ENCODE results near the gene DCDC2C.

DCDC2C gene

DNA sequence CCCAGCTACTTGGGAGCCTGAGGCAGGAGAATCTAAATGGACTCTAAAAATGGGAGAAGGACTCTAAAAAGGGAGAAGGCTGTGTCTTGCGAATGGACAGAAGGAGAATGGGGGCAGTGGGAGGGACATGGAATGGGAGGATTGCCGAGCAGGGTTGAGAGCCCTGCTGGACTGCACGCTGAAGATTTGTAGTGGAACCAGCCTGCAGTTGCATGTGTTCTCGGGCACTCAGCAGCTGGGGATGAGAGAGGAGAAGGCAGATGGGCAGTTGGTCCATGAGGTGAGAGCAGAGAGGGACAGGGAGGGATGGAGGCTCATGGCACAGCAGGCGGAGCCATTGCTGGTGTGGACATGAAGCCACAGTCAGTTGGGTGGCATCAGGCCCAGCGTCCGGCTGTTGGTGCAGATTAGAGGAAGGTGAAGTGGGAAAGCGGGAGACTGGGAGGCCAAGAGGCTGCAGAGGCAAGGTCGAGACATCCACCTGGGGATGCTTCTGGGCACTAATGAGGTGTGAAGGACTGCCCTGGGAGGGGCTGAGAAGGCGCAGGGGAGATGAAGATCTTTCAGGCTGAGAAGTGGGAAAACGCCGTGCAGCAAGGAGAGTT lies 40.7 kb downstream of the DCDC2C start:
- Histone ChIP-seq H3K23ac (ENCODE audit: low read length in 2 of 2) (no peak overlapping the region), H4K8ac (ENCODE audit: low read length) (no peak overlapping the region), H2BK5ac (ENCODE audit: low read depth, low read length, poor library complexity, severe bottlenecking) (no peak overlapping the region), H2AK5ac (ENCODE audit: low read length, severe bottlenecking) (no peak overlapping the region), H2BK12ac (ENCODE audit: low read length in 2 of 2) (no peak overlapping the region), H2BK120ac (ENCODE audit: low read depth, low read length) (no peak overlapping the region), H3K4ac (ENCODE audit: low read depth in 1 of 2, low read length in 2 of 2) (no peak overlapping the region), H3K14ac (ENCODE audit: low read length in 2 of 2) (no peak overlapping the region), H2BK15ac (ENCODE audit: low read depth, poor library complexity, severe bottlenecking) (no peak overlapping the region), H2AFZ (ENCODE audit: low read depth, low read length) (no peak overlapping the region), H3K36me3 (ENCODE audit: control insufficient read depth in 1 of 2, insufficient read depth in 2 of 2, low read depth in 1 of 2, low read length in 2 of 2) (no peaks in the 10 kb centered on the region), H3K79me1 (replicated peaks; ENCODE audit: low read length, poor library complexity, severe bottlenecking) (no peaks in the 10 kb centered on the region), H3K9ac (ENCODE audit: low read length) (no peak overlapping the region), H4K91ac (ENCODE audit: low read length) (no peak overlapping the region), H3K27me3 (ENCODE audit: control insufficient read depth in 1 of 2, insufficient read depth in 1 of 2, low read length in 2 of 2) (peaks cover 0 to 6% of the 10 kb centered on the region in 2 experiments), H3K27ac (ENCODE audit: low read length, poor library complexity, severe bottlenecking) (no peak overlapping the region), H3K4me3 (ENCODE audit: insufficient read depth in 1 of 2, low read depth in 1 of 2, low read length in 2 of 2) (no peak overlapping the region), H3K9me3 (ENCODE audit: control insufficient read depth, low read length) (no peaks in the 10 kb centered on the region), H3K4me1 (ENCODE audit: control insufficient read depth, insufficient read depth, low read depth, low read length) (no peaks in the 10 kb centered on the region), H3K4me2 (ENCODE audit: low read length, poor library complexity, severe bottlenecking) (no peak overlapping the region), H3K18ac (ENCODE audit: low read depth in 1 of 2, low read length in 2 of 2) (no peak overlapping the region)
- 76% methylated on average over 12 of the region's 12 CpGs for WGBS
- DNase-seq, result no peak

DNA sequence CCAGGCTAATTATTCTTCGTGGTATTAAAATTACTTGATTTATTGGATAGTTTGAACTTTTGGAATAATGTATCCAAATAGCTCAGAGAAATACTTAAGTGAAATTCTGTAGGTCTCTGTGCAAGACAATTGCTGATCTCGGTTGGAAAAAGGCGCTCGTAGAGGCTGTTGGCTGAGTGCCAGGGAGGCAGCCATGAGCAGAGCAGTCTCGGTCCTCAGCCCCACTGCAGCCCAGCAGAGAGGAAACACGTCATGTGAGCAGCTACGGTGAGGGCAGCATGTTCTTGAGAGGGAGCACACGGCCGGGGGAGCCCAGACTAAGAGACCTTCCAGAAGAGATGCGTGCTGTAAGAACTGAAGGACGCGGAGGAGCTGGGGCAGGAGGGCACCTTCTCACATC lies 42.5 kb downstream of the DCDC2C start:
- H3K36me3 ChIP-seq (ENCODE audit: control insufficient read depth in 1 of 2, insufficient read depth in 2 of 2, low read depth in 1 of 2, low read length in 2 of 2), result no peaks in the 10 kb centered on the region
- DNase-seq, result no peak
- no peak overlapping the region for H2AK5ac ChIP-seq (ENCODE audit: low read length, severe bottlenecking)
- no peak overlapping the region for H3K14ac ChIP-seq (ENCODE audit: low read length in 2 of 2)
- no peak overlapping the region for H2AFZ ChIP-seq (ENCODE audit: low read depth, low read length)
- H2BK120ac ChIP-seq (ENCODE audit: low read depth, low read length), result no peak overlapping the region
- H3K4me2 ChIP-seq (ENCODE audit: low read length, poor library complexity, severe bottlenecking), result no peak overlapping the region
- H3K4me3 ChIP-seq (ENCODE audit: insufficient read depth in 1 of 2, low read depth in 1 of 2, low read length in 2 of 2), result no peak overlapping the region
- H3K9ac ChIP-seq (ENCODE audit: low read length), result no peak overlapping the region
- 78% methylated on average over 12 of the region's 12 CpGs for WGBS
- H3K4ac ChIP-seq (ENCODE audit: low read depth in 1 of 2, low read length in 2 of 2), result no peak overlapping the region
- H2BK12ac ChIP-seq (ENCODE audit: low read length in 2 of 2), result no peak overlapping the region
- no peaks in the 10 kb centered on the region for H3K9me3 ChIP-seq (ENCODE audit: control insufficient read depth, low read length)
- H3K4me1 ChIP-seq (ENCODE audit: control insufficient read depth, insufficient read depth, low read depth, low read length), result no peaks in the 10 kb centered on the region
- no peak overlapping the region for H4K91ac ChIP-seq (ENCODE audit: low read length)
- H2BK15ac ChIP-seq (ENCODE audit: low read depth, poor library complexity, severe bottlenecking), result no peak overlapping the region
- peaks cover 0 to 11% of the 10 kb centered on the region in 2 experiments for H3K27me3 ChIP-seq (ENCODE audit: control insufficient read depth in 1 of 2, insufficient read depth in 1 of 2, low read length in 2 of 2)
- H3K23ac ChIP-seq (ENCODE audit: low read length in 2 of 2), result no peak overlapping the region
- H3K18ac ChIP-seq (ENCODE audit: low read depth in 1 of 2, low read length in 2 of 2), result no peak overlapping the region
- H4K8ac ChIP-seq (ENCODE audit: low read length), result no peak overlapping the region
- H3K27ac ChIP-seq (ENCODE audit: low read length, poor library complexity, severe bottlenecking), result no peak overlapping the region
- no peak overlapping the region for H2BK5ac ChIP-seq (ENCODE audit: low read depth, low read length, poor library complexity, severe bottlenecking)
- no peaks in the 10 kb centered on the region for H3K79me1 ChIP-seq (replicated peaks; ENCODE audit: low read length, poor library complexity, severe bottlenecking)

DNA sequence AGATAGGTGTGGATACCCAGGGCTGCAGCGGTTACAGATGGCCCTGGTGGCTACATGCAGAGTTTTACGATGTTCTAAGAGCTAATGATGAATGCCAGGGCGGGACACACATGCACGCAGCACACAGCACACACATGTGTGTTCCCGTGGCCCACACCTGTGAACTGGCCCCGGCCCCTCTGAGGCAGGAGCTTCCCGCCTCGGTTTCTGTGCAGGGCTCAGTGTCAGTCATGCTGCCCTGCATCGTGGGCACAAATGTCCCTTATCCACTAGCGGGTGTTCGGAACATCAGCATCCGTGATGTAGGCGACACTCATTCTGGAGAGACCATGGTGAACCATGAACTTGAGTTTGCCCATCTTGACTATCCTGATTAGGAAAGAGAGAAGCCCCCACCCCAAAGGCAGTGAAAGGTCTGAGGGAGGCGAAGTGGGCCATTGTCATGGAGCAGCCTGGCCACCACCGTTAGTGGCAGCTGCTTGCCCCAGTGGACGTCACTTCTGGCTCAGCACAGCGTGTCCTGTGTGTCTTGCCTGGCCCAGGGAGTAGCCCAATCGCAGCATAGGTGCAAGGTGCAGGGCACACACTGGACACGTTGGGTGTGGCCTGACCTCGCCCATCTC lies 43.8 kb downstream of the DCDC2C start:
- no peak overlapping the region for H2BK5ac ChIP-seq (ENCODE audit: low read depth, low read length, poor library complexity, severe bottlenecking)
- no peaks in the 10 kb centered on the region for H3K79me1 ChIP-seq (replicated peaks; ENCODE audit: low read length, poor library complexity, severe bottlenecking)
- no peak overlapping the region for H3K18ac ChIP-seq (ENCODE audit: low read depth in 1 of 2, low read length in 2 of 2)
- no peak overlapping the region for H3K4me2 ChIP-seq (ENCODE audit: low read length, poor library complexity, severe bottlenecking)
- 84% methylated on average over 19 of the region's 20 CpGs for WGBS
- H2AK5ac ChIP-seq (ENCODE audit: low read length, severe bottlenecking), result no peak overlapping the region
- no peak overlapping the region for H3K23ac ChIP-seq (ENCODE audit: low read length in 2 of 2)
- H3K14ac ChIP-seq (ENCODE audit: low read length in 2 of 2), result no peak overlapping the region
- H3K27ac ChIP-seq (ENCODE audit: low read length, poor library complexity, severe bottlenecking), result no peak overlapping the region
- H2BK15ac ChIP-seq (ENCODE audit: low read depth, poor library complexity, severe bottlenecking), result no peak overlapping the region
- H3K27me3 ChIP-seq (ENCODE audit: control insufficient read depth in 1 of 2, insufficient read depth in 1 of 2, low read length in 2 of 2), result peaks cover 0 to 11% of the 10 kb centered on the region in 2 experiments
- no peaks in the 10 kb centered on the region for H3K36me3 ChIP-seq (ENCODE audit: control insufficient read depth in 1 of 2, insufficient read depth in 2 of 2, low read depth in 1 of 2, low read length in 2 of 2)
- no peak overlapping the region for H2BK120ac ChIP-seq (ENCODE audit: low read depth, low read length)
- H2AFZ ChIP-seq (ENCODE audit: low read depth, low read length), result no peak overlapping the region
- no peaks in the 10 kb centered on the region for H3K4me1 ChIP-seq (ENCODE audit: control insufficient read depth, insufficient read depth, low read depth, low read length)
- no peak overlapping the region for H4K91ac ChIP-seq (ENCODE audit: low read length)
- no peak overlapping the region for H2BK12ac ChIP-seq (ENCODE audit: low read length in 2 of 2)
- H3K9me3 ChIP-seq (ENCODE audit: control insufficient read depth, low read length), result no peaks in the 10 kb centered on the region
- no peak overlapping the region for H3K9ac ChIP-seq (ENCODE audit: low read length)
- no peak overlapping the region for H3K4ac ChIP-seq (ENCODE audit: low read depth in 1 of 2, low read length in 2 of 2)
- DNase-seq, result no peak
- no peak overlapping the region for H4K8ac ChIP-seq (ENCODE audit: low read length)
- no peak overlapping the region for H3K4me3 ChIP-seq (ENCODE audit: insufficient read depth in 1 of 2, low read depth in 1 of 2, low read length in 2 of 2)

- H3K27me3 ChIP-seq (ENCODE audit: control insufficient read depth in 1 of 2, insufficient read depth in 1 of 2, low read length in 2 of 2), result peaks cover 0 to 14% of the 10 kb centered on the region in 2 experiments
- H3K9ac ChIP-seq (ENCODE audit: low read length), result no peak overlapping the region
- no peaks in the 10 kb centered on the region for H3K9me3 ChIP-seq (ENCODE audit: control insufficient read depth, low read length)
- H3K23ac ChIP-seq (ENCODE audit: low read length in 2 of 2), result no peak overlapping the region
- 77% methylated on average over 9 of the region's 9 CpGs for WGBS
- H3K18ac ChIP-seq (ENCODE audit: low read depth in 1 of 2, low read length in 2 of 2), result no peak overlapping the region
- H2BK120ac ChIP-seq (ENCODE audit: low read depth, low read length), result no peak overlapping the region
- H4K8ac ChIP-seq (ENCODE audit: low read length), result no peak overlapping the region
- no peak overlapping the region for H3K4me3 ChIP-seq (ENCODE audit: insufficient read depth in 1 of 2, low read depth in 1 of 2, low read length in 2 of 2)
- no peaks in the 10 kb centered on the region for H3K79me1 ChIP-seq (replicated peaks; ENCODE audit: low read length, poor library complexity, severe bottlenecking)
- H4K91ac ChIP-seq (ENCODE audit: low read length), result no peak overlapping the region
- H3K4me2 ChIP-seq (ENCODE audit: low read length, poor library complexity, severe bottlenecking), result no peak overlapping the region
- H2AFZ ChIP-seq (ENCODE audit: low read depth, low read length), result no peak overlapping the region
- H3K14ac ChIP-seq (ENCODE audit: low read length in 2 of 2), result no peak overlapping the region
- H2BK12ac ChIP-seq (ENCODE audit: low read length in 2 of 2), result no peak overlapping the region
- no peaks in the 10 kb centered on the region for H3K36me3 ChIP-seq (ENCODE audit: control insufficient read depth in 1 of 2, insufficient read depth in 2 of 2, low read depth in 1 of 2, low read length in 2 of 2)
- H2BK15ac ChIP-seq (ENCODE audit: low read depth, poor library complexity, severe bottlenecking), result no peak overlapping the region
- no peak overlapping the region for H2BK5ac ChIP-seq (ENCODE audit: low read depth, low read length, poor library complexity, severe bottlenecking)
- no peaks in the 10 kb centered on the region for H3K4me1 ChIP-seq (ENCODE audit: control insufficient read depth, insufficient read depth, low read depth, low read length)
- no peak overlapping the region for H2AK5ac ChIP-seq (ENCODE audit: low read length, severe bottlenecking)
- no peak overlapping the region for H3K4ac ChIP-seq (ENCODE audit: low read depth in 1 of 2, low read length in 2 of 2)
- H3K27ac ChIP-seq (ENCODE audit: low read length, poor library complexity, severe bottlenecking), result no peak overlapping the region
- DNase-seq, result no peak
Observed at GRCh38 chr2:3747826-3748225, 44.5 kb downstream of the DCDC2C start.

Data from mesenchymal stem cell (in vitro differentiated cells and primary cell).